Gastroesophageal sphincter (tissue), 3 donors: Measurements from ENCODE around the gene SLC24A1.

Experiments used
- EP300 ChIP-seq: sonication (generic); formaldehyde crosslinking; IDR thresholded peaks from one replicate; pipeline ENCODE4 v1.6.1; 2017; ENCODE audit warnings: antibody characterized with exemption, mild to moderate bottlenecking
- POLR2A ChIP-seq, 2 donors: fragments of 450-650 bp; IDR thresholded peaks; one replicate each; pipeline ENCODE4 v1.6.1; 2017; ENCODE audit warnings: antibody characterized with exemption in 2 of 2, mild to moderate bottlenecking in 2 of 2, moderate library complexity in 1 of 2
- TF ChIP-seq, protein P1 (sequence below), 4 experiments: fragments of 200-600 bp in 2 of 4; fragments of 450-650 bp in 2 of 4; sonication (generic) in 1 of 4; IDR thresholded peaks; one replicate each; pipeline ENCODE4 v1.5.1; 2017 to 2019; ENCODE audit warnings: antibody characterized with exemption in 4 of 4, mild to moderate bottlenecking in 2 of 4, moderate library complexity in 2 of 4

DNA sequence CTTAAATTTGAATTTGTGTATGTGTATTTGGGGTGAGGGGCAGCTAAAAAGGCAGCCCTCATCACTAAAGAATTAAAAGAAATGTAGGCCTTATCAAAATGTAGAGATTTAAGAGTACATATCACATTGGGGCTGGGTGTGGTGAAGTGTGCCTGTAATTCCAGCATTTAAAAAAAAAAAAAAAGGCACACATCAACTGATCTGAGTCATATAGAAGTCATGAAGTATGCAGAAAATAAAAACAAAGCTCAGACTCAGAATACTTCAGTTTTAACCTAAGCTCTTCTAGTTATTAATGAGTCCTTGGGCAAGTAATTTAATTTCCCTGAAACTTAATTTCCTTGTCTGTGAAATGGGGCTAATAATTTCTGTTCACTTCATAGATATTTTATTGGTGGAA, 31.6 kb downstream of the SLC24A1 start:
- TF ChIP-seq, protein P1, sequence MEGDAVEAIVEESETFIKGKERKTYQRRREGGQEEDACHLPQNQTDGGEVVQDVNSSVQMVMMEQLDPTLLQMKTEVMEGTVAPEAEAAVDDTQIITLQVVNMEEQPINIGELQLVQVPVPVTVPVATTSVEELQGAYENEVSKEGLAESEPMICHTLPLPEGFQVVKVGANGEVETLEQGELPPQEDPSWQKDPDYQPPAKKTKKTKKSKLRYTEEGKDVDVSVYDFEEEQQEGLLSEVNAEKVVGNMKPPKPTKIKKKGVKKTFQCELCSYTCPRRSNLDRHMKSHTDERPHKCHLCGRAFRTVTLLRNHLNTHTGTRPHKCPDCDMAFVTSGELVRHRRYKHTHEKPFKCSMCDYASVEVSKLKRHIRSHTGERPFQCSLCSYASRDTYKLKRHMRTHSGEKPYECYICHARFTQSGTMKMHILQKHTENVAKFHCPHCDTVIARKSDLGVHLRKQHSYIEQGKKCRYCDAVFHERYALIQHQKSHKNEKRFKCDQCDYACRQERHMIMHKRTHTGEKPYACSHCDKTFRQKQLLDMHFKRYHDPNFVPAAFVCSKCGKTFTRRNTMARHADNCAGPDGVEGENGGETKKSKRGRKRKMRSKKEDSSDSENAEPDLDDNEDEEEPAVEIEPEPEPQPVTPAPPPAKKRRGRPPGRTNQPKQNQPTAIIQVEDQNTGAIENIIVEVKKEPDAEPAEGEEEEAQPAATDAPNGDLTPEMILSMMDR (IDR thresholded peaks at IDR 0.05) = no peak
- TF ChIP-seq POLR2A (IDR thresholded peaks at IDR 0.05) (no peak), EP300 (no peak)
